Measurements from ENCODE around the gene IGSF11.
"Not testable (repeated sequence)": the region's sequence is repeated elsewhere in the genome, so short reads cannot be mapped to it uniquely, and the experiment has no call there.

The IGSF11 gene, protein sequence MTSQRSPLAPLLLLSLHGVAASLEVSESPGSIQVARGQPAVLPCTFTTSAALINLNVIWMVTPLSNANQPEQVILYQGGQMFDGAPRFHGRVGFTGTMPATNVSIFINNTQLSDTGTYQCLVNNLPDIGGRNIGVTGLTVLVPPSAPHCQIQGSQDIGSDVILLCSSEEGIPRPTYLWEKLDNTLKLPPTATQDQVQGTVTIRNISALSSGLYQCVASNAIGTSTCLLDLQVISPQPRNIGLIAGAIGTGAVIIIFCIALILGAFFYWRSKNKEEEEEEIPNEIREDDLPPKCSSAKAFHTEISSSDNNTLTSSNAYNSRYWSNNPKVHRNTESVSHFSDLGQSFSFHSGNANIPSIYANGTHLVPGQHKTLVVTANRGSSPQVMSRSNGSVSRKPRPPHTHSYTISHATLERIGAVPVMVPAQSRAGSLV

DNA sequence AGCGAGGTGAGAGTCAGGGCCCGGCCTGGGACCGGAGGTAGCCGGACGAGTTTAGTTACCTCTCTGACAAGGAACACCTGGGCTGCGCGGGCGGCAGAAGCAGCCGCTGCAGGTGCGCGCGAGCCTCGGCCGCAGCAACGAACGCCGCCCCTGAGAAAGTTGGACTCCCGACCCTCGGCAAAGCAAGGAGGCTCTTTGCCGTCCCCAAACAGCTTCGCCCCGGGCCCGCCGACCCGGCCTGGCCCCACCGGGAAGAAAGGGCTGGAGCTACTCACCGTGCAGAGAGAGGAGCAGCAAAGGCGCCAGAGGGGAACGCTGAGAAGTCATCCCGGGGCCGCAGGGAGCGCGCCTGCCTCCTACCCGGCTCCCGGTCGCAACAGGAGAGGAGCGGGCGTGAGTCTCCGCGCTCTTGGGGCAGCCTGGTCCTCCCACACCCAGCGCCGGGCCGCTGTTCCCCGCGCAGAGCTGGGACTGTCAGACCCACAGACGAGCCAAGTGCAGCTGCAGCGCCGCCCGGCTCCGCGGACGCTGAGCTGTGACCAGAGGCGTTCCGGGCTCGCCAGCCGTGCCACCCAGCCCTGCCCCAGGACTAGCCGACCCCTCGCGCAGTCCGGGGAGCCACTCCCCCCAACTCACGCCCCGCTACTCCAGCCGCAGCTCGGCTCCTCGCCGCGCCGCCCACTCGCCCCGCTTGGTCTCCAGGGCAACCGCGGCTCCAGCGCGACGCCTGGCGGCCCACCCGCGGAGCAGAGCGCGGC lies at the start of gene IGSF11:
Gene IGSF11 (minus strand): TSS at position 591 of the 758 bp plus-strand sequence. CDS start 264 bp downstream, at position 327.
- DNase-seq (peak; percentile 75), ATAC-seq (peak; percentile 93)

DNA sequence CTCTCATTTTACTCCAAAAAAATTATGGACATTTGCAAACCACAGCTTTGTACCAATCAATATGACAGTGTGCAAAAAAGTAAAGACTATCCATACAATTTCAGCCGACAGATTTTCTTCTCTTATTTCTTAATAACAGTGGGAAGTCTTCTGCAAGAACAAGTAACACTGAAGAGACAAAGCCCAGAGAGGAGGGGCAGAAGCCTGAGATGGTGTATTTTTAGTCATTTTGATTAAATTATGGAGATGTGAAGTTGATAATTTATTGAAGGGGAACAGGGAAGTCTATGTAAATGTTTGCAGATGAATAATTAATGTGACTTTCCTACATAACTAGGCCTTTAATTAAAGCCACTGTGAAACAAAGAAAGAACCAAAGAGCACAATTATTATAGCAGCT lies 45.7 kb upstream of the IGSF11 start:
- ATAC-seq = no peak
- DNase-seq = no peak

DNA sequence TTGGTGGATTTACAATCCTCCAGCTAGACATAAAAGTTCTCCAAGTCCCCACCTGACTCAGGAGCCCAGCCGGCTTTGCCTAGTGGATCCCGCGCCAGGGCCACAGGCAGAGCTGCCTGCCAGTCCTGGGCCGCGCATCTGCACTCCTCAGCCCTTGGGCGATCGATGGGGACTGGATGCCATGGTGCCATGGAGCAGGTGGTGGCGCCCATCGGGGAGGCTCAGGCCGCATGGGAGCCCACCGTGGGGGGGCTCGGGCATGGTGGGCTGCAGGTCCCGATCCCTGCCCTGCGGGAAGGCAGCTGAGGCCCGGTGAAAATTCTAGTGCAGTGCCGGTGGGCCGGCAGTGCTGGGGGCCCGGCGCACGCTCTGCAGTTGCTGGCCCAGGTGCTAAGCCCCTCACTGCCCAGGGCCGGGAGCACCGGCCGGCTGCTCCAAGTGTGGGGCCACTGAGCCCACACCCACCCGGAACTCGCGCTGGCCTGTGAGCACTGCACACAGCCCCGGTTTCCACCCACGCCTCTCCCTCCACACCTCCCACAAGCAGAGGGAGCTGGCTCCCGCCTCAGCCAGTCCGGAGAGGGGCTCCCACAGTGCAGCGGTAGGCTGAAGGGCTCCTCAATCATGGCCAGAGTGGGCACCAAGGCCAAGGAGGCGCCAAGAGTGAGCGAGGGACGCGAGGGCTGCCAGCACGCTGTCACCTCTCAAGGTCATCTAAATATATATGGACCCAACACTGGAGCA lies 38.8 kb upstream of the IGSF11 start:
- ATAC-seq = no peak
- no peak for DNase-seq

DNA sequence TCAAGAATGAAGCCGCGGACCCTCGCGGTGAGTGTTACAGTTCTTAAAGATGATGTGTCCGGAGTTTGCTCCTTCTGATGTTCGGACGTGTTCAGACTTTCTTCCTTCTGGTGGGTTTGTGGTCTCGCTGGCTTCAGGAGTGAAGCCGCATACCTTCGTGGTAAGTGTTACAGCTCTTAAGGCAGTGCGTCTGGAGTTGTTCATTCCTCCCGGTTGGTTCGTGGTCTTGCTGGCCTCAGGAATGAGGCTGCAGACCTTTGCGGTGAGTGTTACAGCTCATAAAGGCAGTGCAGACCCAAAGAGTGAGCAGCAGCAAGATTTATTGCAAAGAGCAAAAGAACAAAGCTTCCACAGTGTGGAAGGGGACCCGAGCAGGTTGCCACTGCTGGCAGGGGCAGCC lies 37.8 kb upstream of the IGSF11 start:
- ATAC-seq = not testable (repeated sequence)

DNA sequence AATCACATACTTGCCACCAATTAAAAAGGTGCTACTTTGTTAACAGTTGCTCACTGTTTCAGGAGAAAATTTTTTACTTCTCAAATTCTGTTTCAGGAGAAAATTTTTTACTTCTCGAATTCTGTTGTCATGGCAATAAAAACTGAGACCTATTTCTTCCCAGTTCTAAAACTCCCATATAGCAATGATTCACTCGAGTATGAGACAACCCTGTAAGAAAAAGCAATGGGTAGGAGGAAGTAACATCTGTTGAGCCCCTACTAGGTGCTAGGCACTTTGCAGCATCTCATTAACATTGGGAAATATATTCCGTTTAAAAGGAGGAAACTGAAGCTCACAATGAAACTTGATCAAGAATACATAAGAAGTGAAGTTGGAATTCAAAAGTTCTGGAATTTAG lies 35.1 kb upstream of the IGSF11 start:
- DNase-seq (no peak), ATAC-seq (no peak)

More for the DNA sequence above, 37.8 kb upstream of the IGSF11 start:
- not testable (repeated sequence) for DNase-seq

DNA sequence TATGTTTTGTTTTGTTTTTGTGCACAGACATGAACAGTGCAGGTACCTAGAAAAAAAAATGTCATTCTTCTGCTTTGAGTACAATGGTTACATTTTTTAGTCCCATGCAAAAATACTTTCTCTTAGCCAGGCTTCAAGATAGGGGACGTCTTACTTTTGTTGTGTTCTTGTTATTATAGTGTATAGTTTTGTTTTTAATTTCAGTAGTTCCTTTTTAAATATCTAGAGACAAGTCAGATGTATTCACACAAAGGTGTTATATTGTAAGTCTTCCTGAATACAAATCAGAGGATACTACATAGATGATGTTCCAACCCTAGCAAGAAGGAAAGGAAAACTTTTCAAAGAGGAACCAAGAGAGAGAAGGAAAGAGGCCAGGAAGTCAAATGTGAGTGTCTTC lies 28.8 kb upstream of the IGSF11 start:
- no peak for ATAC-seq
- no peak for DNase-seq

DNA sequence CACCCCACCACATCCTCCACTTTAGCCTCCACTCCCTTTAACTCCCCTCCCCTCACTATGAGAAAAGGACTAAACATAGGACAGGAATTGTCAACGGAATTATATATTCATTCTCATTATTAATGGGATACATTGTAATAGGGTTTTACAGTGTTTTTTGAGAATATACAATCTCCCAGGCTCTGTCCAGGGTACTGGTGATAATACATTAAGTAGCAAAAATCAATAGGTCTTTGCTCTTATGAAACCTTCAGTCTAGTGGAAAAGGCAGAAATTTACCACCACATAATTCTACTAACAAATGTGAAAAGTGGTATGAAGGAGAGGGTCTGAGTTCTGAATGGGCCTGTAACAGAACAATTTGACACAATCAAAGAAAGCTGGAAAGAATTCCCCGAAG lies 28.2 kb upstream of the IGSF11 start:
- DNase-seq = no peak
- ATAC-seq = no peak

DNA sequence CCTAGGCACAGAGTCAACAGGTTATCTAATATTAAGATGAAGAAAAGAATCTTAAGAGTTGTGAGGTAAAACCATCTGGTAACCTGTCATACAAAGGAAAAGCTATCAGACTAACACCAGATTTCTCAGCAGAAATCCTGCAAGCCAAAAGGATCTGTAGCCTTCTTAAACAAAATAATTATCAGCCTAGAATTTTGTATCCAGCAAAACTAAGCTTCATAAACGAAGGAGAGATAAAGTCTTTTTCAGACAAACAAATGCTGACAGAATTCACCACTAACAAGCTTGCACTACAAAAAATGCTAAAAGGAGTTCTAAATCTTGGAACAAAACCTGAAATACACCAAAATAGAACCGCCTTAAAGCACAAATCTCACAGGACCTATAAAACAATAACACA lies 9.9 kb upstream of the IGSF11 start:
- ATAC-seq = no peak
- no peak for DNase-seq

DNA sequence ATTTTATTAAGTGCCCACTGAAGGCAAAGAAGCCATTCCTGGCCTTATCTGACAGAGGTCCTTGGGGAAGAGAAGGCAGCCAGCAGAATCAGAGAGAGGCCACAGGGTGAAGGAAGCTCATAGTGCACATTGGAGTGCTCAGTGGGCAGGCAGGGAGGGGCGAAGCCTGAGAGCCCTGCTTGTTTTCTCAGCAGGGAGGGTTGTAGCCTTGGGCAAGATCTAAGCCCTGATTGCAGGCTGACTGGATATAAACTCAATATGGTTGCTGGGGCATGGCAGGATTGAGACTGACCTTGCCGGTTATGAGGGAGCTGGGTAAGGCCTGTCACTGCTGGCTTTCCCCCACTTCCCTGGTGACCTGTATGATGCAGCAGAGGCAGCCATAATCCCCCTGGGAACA lies 7.5 kb upstream of the IGSF11 start:
- DNase-seq = no peak
- no peak for ATAC-seq

DNA sequence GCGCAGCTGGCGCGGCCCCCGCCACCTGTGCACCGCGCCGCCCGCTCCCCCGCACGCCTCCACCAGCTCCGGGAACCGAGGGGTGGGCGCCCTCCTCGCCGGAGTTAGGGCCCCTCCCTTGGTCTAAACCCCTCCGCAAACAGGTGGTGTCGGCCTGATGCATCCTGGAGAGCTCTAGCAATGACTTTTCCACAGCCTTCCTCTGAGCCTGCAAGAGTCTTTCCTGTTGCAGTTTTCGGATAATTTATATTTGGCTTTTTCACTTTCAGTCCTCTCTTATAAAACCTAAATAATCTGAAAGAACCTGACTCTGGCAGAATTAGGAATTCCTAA lies 334 bp upstream of the IGSF11 start:
- no peak for ATAC-seq
- no peak for DNase-seq

DNA sequence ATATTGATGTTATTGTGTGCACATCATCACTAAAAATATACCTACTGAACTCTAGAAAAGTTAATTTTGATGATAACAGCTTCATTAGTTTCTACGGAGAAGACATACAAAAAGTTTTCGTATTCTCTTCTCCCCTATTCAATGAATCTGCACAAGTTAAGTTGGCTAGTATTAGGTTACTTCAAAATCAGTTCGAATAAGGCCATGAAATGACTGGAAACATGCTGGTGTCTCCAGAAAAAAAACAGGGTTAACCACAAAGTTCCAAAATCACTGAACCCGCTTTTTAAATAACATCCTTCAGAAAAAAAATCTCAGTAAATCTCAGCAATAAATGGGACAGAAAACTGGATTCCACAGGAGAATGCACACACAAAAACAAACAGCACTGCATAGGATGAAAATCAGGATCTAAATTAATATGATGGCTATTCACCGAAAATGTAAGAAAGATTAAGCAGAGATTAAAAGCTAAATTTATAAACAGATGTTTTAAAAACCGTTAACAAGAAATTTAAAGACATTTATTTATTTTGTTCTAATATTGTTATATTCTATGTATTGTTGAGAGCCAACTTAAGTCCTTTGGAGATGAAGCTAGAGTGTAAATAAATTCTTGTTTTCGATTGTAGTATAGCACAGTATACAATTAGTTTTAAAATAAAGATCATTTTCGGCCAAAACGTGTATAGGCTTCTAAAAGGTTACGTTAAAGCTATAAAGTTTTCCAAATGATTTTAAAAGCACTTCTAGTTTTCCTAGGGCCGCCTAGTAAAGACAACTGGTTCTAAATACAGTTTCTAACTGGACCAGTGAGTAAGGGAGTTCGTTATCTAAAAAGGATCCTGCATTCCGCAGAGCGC lies 1.0 kb downstream of the IGSF11 start:
- ATAC-seq = no peak
- DNase-seq = no peak

DNA sequence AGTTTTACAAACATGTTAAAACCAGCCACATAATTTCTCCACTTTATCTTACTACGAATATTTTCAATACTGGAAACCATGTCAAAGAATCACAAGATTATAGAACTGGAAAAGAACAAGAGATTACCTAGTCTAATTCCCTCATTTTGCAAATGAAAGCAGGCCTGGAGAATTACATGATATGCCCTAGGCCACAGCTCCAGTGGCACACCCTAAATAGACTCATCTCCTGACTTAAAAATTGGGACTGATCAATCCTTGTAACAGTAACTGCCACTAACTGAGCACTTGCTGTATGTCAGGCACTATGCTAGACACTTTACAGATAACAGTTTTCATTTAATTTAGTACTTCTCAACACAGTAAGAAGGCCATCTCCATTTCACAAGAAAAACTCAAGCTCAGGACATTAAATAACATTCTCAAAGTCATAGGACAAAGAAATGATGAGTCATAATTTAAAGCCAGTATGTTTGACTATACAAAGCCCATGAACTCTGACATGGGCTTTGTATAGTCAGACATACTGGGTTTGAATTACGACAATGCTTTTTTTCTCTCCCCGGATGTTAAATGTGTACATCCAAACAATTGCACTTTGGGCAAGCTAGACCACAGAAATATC lies 9.4 kb downstream of the IGSF11 start:
- DNase-seq = no peak
- ATAC-seq = no peak

DNA sequence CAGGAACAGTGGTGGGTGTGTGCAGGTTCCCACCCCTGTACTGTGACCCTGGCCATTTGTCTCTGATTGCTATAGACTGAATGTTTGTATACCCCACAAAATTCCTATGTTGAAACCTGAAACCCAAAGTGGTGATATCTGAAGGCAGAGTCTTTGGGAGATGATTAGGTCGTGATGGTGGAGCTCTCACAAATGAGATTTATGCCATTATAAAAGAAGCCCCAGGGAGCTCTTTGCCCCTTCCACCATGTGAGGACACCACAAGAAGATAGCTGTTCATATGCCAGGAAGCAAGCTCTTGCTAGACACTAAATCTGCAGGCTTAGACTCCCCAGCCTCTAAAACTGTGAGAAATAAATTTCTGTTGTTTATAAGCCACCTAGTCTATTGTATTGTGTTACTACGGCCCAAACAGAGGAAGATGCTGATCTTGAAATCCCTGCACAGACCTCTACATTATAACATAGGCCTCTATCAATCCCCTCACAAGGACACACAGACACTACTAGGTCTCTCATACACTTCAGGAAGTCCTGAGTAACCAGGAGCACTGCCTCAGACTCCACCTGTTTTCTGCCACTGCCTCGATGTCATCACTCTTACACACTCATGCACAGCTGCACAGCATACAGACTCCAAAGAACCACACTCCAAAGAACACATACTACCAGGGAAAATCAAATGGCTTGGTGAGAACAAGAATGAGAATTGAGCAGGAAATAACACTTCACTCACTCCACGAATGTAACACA lies 14.7 kb downstream of the IGSF11 start:
- ATAC-seq (no peak), DNase-seq (no peak)

DNA sequence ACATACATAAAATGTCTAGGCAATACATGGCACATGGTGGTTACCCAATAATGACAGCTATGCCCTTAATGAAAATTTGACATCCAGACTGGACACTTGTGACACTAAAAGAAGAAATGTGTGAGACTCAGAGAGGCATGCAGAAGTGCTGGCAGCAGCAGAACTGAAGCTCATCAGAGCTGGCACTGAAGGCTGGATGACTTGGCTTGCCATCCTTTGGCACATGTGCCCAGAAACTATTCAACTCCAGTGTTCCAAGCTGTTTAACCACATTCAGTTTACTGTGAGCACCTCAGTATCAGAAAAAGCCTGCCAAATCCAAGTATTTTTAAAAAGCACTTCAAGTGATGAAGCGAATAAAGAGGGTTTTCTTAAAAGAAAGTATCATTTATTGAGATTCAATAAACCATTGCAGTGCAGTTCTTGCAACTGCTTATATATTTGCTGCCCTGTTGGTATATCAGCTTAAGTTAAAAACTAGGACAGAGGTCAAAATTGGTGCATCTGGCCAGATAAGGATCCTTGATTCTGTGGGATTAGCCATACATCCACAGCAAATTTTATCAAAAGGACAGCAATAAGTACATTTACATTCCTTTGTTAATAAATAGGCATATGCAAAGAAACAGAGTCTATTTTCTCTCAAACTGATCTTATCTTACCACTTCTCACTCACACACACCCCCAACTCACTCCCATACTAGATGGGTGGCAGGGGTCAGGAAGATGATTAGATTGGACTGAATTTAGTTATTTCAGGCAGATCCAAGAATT lies 15.8 kb downstream of the IGSF11 start:
- DNase-seq = no peak
- no peak for ATAC-seq

DNA sequence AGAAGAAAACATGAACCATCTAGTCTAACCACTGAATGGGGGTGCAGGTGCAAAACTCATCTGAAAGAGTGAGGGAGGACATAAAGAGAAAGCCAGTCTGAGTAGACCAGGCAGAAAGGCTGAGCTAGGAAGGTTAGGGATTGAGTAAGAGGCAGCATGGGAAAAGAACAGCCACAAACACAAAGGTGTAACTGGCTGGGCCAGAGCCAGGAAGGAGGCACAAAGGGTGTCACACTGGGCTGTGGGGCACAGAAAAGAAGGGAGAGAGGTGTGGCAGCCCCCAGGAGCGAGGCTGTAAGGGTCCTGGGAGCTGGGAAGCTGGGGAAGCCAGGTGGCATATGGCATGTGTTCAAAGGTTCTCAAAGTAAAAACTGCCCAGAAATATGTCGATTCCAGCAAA lies 18.7 kb downstream of the IGSF11 start:
- DNase-seq = no peak
- ATAC-seq = no peak

DNA sequence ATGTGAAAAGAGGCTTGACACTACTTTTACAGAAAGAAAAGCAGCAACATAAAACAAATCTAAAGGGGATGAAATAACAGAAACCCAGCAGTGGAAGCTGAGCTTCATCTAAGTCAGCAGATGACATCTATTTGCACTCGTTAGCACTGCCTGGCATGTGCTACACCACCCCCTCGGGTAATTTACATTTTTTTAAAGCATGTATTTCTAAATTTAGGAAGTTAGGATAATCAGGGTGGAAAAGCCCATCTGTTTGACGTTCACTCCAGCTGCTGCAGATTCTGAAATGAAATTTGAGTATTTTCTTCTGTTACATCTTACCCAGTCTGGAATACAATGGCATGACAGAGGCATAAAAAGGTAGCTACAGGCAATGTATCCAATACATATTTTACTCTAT lies 20.7 kb downstream of the IGSF11 start:
- ATAC-seq = no peak

DNA sequence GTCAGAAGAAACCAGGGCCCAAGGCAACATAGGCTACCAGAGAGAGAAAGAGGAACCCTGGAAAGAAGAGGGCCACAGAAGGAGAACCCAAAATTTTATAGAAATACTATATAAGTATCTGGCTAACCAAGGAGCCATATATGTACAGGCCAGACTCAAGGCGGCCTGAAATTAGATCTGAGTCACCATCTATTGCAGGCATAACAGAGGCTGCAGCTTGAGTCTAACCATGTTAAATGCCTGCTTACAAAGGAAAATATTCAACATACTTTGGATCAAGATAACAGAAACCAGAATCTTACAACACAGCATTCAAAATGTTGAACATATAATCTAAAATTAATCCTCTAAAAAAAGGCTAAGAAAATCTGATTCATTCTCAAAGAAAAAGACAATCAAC lies 23.1 kb downstream of the IGSF11 start:
- DNase-seq (no peak), ATAC-seq (no peak)

More for the DNA sequence above, 20.7 kb downstream of the IGSF11 start:
- no peak for DNase-seq

DNA sequence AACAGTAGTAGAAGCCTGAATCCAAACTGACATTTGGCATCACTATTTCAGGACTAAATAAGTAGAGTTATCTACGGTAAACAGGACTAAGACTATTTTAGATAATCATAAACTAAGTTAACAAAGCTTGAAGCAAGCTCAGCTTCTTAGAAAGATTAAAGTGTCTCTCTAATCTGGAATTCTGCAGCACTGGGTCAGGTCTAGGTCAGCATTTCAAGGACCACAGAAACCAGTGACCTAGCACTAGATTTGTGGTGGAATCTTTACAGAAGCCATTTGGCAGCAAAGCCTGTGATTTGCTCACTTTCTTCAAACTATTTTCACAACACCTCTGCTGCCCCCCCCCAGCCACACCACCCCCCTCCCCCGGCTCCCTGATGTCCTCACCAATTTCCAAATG lies 37.5 kb downstream of the IGSF11 start:
- ATAC-seq (no peak), DNase-seq (no peak)

DNA sequence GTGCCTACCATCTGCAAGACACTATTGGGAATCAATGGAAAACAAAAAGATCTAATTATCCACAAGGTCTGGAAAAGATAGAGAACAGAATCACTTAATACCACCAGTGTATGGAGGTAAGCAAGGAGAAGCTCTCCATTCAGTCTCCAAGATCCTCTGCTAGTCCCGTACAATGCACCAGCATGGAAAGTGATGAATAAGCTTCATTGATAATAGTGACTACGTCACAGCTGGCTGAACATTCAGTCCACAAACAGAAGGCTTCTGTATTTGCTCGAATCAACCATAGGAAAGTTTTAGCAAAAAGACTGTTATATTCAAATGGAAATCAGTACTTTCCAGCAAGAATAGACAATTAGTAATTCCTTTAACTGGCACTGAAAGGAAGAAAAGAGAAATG lies 42.9 kb downstream of the IGSF11 start:
- no peak for ATAC-seq
- no peak for DNase-seq

All from stimulated activated naive CD8-positive, alpha-beta T cell treated with anti-CD3 and anti-CD28 coated beads, Interleukin-15, Interleukin-2, amounts not matched to agents 100 U/mL and 50 U/mL, for 24 hours (primary cell).